ENCODE measurements around the gene BCL11A. TPM values are rescaled to one million over a fixed set of nuclear protein-coding genes. Genes with fewer than 3 reads are reported as not detected.

The BCL11A gene
- total RNA-seq, 1 experiment from 2014 or later, result 91.4 TPM

- no peak overlapping the region for H3K4me2 ChIP-seq (ENCODE audit: insufficient read depth, insufficient read length, low read length)
- no peak overlapping the region for H4K5ac ChIP-seq (ENCODE audit: insufficient read length, low read depth, low read length)
- no peak overlapping the region for H2BK15ac ChIP-seq (ENCODE audit: low read depth, low read length)
- no peak overlapping the region for H3K4me3 Mint-ChIP-seq
- H2BK12ac ChIP-seq (ENCODE audit: insufficient read length, low read depth, low read length), result no peak overlapping the region
- no peaks in the 10 kb centered on the region; a peak in 1 of 5 replicates for H3K9me3 Mint-ChIP-seq
- H4K8ac ChIP-seq (replicated peaks; ENCODE audit: insufficient read length, low read depth, low read length), result no peak overlapping the region
- DNase-seq, result no peak
- H3K56ac ChIP-seq (ENCODE audit: insufficient read length, low read depth, low read length), result no peak overlapping the region
- no peak overlapping the region for H3K27ac ChIP-seq (ENCODE audit: insufficient read length, low read depth, low read length)
- no peak overlapping the region for H3K9ac ChIP-seq (ENCODE audit: extremely low read depth, insufficient read length, low read length)
- H3K79me1 ChIP-seq (ENCODE audit: insufficient read depth, low read depth, low read length, poor library complexity, severe bottlenecking), result no peaks in the 10 kb centered on the region
- H3K36me3 Mint-ChIP-seq (ENCODE audit: insufficient read depth in 1 of 3, low read depth in 3 of 3), result no peaks in the 10 kb centered on the region
- no peak overlapping the region for H2AFZ ChIP-seq (ENCODE audit: low read length)
- H3K14ac ChIP-seq (ENCODE audit: insufficient read depth, low read length), result no peak overlapping the region
- peaks cover 3% of the 10 kb centered on the region; the same call in 1 of the 2 replicates for H3K4me1 ChIP-seq (ENCODE audit: insufficient read depth, low read length)
- no peaks in the 10 kb centered on the region; the same call in 1 of the 2 replicates for H3K79me2 ChIP-seq (ENCODE audit: insufficient read depth, low read length)
- peaks cover 9% of the 10 kb centered on the region for H3K27me3 Mint-ChIP-seq (ENCODE audit: low read depth)
- no peak overlapping the region for H2AK5ac ChIP-seq (ENCODE audit: insufficient read length, low read length)
- peaks cover 26 to 48% of the 10 kb centered on the region in 2 experiments for H3K4me1 Mint-ChIP-seq
- no peak overlapping the region for H2BK20ac ChIP-seq (ENCODE audit: low read depth, low read length, poor library complexity, severe bottlenecking)
- WGBS (ENCODE audit: extremely low coverage, insufficient read length, low lambda C conversion rate), result no CpG with 5 or more reads among the region's 3 CpGs
- TF ChIP-seq CTCF (conservative IDR thresholded peaks at IDR 0.05), result no peak
- H4K20me1 ChIP-seq (ENCODE audit: control insufficient read depth, insufficient read depth, insufficient read length), result no peaks in the 10 kb centered on the region
- no peak overlapping the region for H4K91ac ChIP-seq (ENCODE audit: insufficient read length, low read depth, low read length)
- H3T11ph ChIP-seq (ENCODE audit: low read length), result no peak overlapping the region
- H3K27me3 ChIP-seq (ENCODE audit: insufficient read depth, low read length), result no peaks in the 10 kb centered on the region
- no peak overlapping the region for H3K23ac ChIP-seq (ENCODE audit: insufficient read length, low read depth, low read length)
- H3K9me3 ChIP-seq (ENCODE audit: control insufficient read depth, low read depth, low read length), result no peaks in the 10 kb centered on the region
- no peaks in the 10 kb centered on the region for H3K23me2 ChIP-seq (ENCODE audit: insufficient read length, low read depth, low read length, poor library complexity, severe bottlenecking)
- H3K27ac Mint-ChIP-seq, result no peak overlapping the region; a peak in 1 of 7 replicates
- no peak overlapping the region for H2BK5ac ChIP-seq (ENCODE audit: insufficient read length, low read length)
- no peak overlapping the region for H3K18ac ChIP-seq (ENCODE audit: insufficient read length, low read depth, low read length)
- H2BK120ac ChIP-seq (ENCODE audit: low read depth, low read length, poor library complexity, severe bottlenecking), result no peak overlapping the region
- H3K4ac ChIP-seq (ENCODE audit: low read depth, low read length), result no peak overlapping the region
Measured at GRCh38 chr2:60442608-60443007, 110.8 kb downstream of the BCL11A start.
